Renal cortex interstitium (tissue), 15 donors: ENCODE data around the gene GJA3. TPM values are rescaled to one million over a fixed set of nuclear protein-coding genes. Genes with fewer than 3 reads are reported as not detected.

Source experiments
- DNase-seq, 11 donors: peaks; one replicate each; pipeline ENCODE4 v3.0.0-alpha.2; 2013; ENCODE audit warnings: low read depth in 9 of 11, low spot score in 4 of 11; ENCODE audit errors: extremely low read depth in 1 of 11
- long read RNA-seq, 16 experiments: transcript quantifications; one replicate each; lab custom pipeline, GENCODE V29; 2026
- polyA plus RNA-seq, 3 donors: library from polyadenylated mRNA; unstranded; fragments of 120-200 nt; gene quantifications; one replicate each; pipeline ENCODE4 v1.2.1, GENCODE V29; 2013; ENCODE audit not compliant: insufficient read length in 3 of 3

GJA3 gene
- polyA plus RNA-seq: 10 to 100 TPM; 10.9 to 13.8 (median 11.6) TPM
- long read RNA-seq, donor 1, full-length matches to known transcripts: 5 of 5 reads
- long read RNA-seq, donor 1, partial matches to known transcripts: 0 of 5 reads
- long read RNA-seq, donor 1, other reads (novel, unspliced or antisense): 0 of 5 reads
- long read RNA-seq, donor 2, full-length matches to known transcripts: 5 of 5 reads
- long read RNA-seq, donor 2, partial matches to known transcripts: 0 of 5 reads
- long read RNA-seq, donor 2, other reads (novel, unspliced or antisense): 0 of 5 reads
- long read RNA-seq, donor 3, full-length matches to known transcripts: 2 of 2 reads
- long read RNA-seq, donor 3, partial matches to known transcripts: 0 of 2 reads
- long read RNA-seq, donor 3, other reads (novel, unspliced or antisense): 0 of 2 reads
- long read RNA-seq, donor 4, full-length matches to known transcripts: 3 of 3 reads
- long read RNA-seq, donor 4, partial matches to known transcripts: 0 of 3 reads
- long read RNA-seq, donor 4, other reads (novel, unspliced or antisense): 0 of 3 reads
- long read RNA-seq, donor 5: 0 reads
- long read RNA-seq, donor 6, full-length matches to known transcripts: 8 of 8 reads
- long read RNA-seq, donor 6, partial matches to known transcripts: 0 of 8 reads
- long read RNA-seq, donor 6, other reads (novel, unspliced or antisense): 0 of 8 reads
- long read RNA-seq, donor 7, full-length matches to known transcripts: 2 of 2 reads
- long read RNA-seq, donor 7, partial matches to known transcripts: 0 of 2 reads
- long read RNA-seq, donor 7, other reads (novel, unspliced or antisense): 0 of 2 reads
- long read RNA-seq, donor 8, full-length matches to known transcripts: 3 of 21 reads
- long read RNA-seq, donor 8, partial matches to known transcripts: 18 of 21 reads
- long read RNA-seq, donor 8, other reads (novel, unspliced or antisense): 0 of 21 reads
- long read RNA-seq, donor 9, full-length matches to known transcripts: 2 of 2 reads
- long read RNA-seq, donor 9, partial matches to known transcripts: 0 of 2 reads
- long read RNA-seq, donor 9, other reads (novel, unspliced or antisense): 0 of 2 reads
- long read RNA-seq, donor 10, full-length matches to known transcripts: 5 of 5 reads
- long read RNA-seq, donor 10, partial matches to known transcripts: 0 of 5 reads
- long read RNA-seq, donor 10, other reads (novel, unspliced or antisense): 0 of 5 reads
- long read RNA-seq, donor 11, full-length matches to known transcripts: 5 of 5 reads
- long read RNA-seq, donor 11, partial matches to known transcripts: 0 of 5 reads
- long read RNA-seq, donor 11, other reads (novel, unspliced or antisense): 0 of 5 reads
- long read RNA-seq, donor 12, full-length matches to known transcripts: 1 of 1 reads
- long read RNA-seq, donor 12, partial matches to known transcripts: 0 of 1 reads
- long read RNA-seq, donor 12, other reads (novel, unspliced or antisense): 0 of 1 reads
- long read RNA-seq, donor 13: 0 reads
- long read RNA-seq, donor 14, full-length matches to known transcripts: 1 of 1 reads
- long read RNA-seq, donor 14, partial matches to known transcripts: 0 of 1 reads
- long read RNA-seq, donor 14, other reads (novel, unspliced or antisense): 0 of 1 reads
- long read RNA-seq, donor 15, full-length matches to known transcripts: 1 of 1 reads
- long read RNA-seq, donor 15, partial matches to known transcripts: 0 of 1 reads
- long read RNA-seq, donor 15, other reads (novel, unspliced or antisense): 0 of 1 reads
- long read RNA-seq, donor 16, full-length matches to known transcripts: 15 of 15 reads
- long read RNA-seq, donor 16, partial matches to known transcripts: 0 of 15 reads
- long read RNA-seq, donor 16, other reads (novel, unspliced or antisense): 0 of 15 reads

- DNase-seq: no peak
Observed at GRCh38 chr13:20160306-20161274, at the start of gene GJA3. GJA3 (minus strand) TSS chr13:20161052; CDS start chr13:20143288, 17,764 bp downstream.

GRCh38 chr13:20209948-20210347 lies 49.1 kb upstream of the GJA3 start:
- DNase-seq: no peak

- DNase-seq: no peak
Observed at GRCh38 chr13:20206698-20207235, 45.9 kb upstream of the GJA3 start.

GRCh38 chr13:20206065-20206697 lies 45.3 kb upstream of the GJA3 start:
- no peak for DNase-seq

- DNase-seq: no peak
Observed at GRCh38 chr13:20198781-20199180, 37.9 kb upstream of the GJA3 start.

- peak in 1 of 11 donors; percentile 33 for DNase-seq
Observed at GRCh38 chr13:20197361-20197834, 36.5 kb upstream of the GJA3 start.

GRCh38 chr13:20195801-20196200 lies 34.9 kb upstream of the GJA3 start:
- DNase-seq: no peak

- DNase-seq: no peak
Observed at GRCh38 chr13:20193907-20194631, 33.2 kb upstream of the GJA3 start.

GRCh38 chr13:20193162-20193906 lies 32.5 kb upstream of the GJA3 start:
- DNase-seq: no peak

- no peak for DNase-seq
Observed at GRCh38 chr13:20192836-20193161, 31.9 kb upstream of the GJA3 start, which contains the start of gene GJB2. GJB2 (minus strand) TSS chr13:20192938; CDS start chr13:20189581, 3,357 bp downstream.

GRCh38 chr13:20192158-20192835 lies 31.4 kb upstream of the GJA3 start:
- no peak for DNase-seq

- DNase-seq: no peak
Observed at GRCh38 chr13:20191311-20192157, 30.7 kb upstream of the GJA3 start.
